Measurements from ENCODE around the gene ADAMTS5. TPM values are rescaled to one million over a fixed set of nuclear protein-coding genes. Genes with fewer than 3 reads are reported as not detected.

ADAMTS5 gene
- total RNA-seq (not detected in 2 replicates), polyA plus RNA-seq (not detected in 2 replicates), polyA minus RNA-seq (not detected in 2 replicates), Bru-seq, nascent RNA (not detected), BruChase-seq, experiment 1, labeled RNA remaining after a 6-hour chase (not detected), BruChase-seq, experiment 2, labeled RNA remaining after a 2-hour chase (not detected)
- not detected in 2 replicates for polyA plus RNA-seq (2011; cell fraction: cytosol; rRNA removed)
- polyA plus RNA-seq (2011; cell fraction: nucleus; rRNA removed), result not detected in 2 replicates
- not detected in 2 replicates for polyA plus RNA-seq (2012)
- polyA minus RNA-seq (2011; cell fraction: cytosol; rRNA and poly(A)+ RNA removed), result 7.0 TPM
- 0.05 TPM in 1 of 2 replicates, not detected in the other for polyA minus RNA-seq (2011; cell fraction: nucleus; rRNA and poly(A)+ RNA removed)
- long read RNA-seq, result 0 reads

GRCh38 chr21:26967062-26967913 is at the start of gene ADAMTS5:
Gene ADAMTS5, minus strand, starts transcription at chr21:26967088. Its CDS starts 697 bp downstream, at chr21:26966391.
- peaks cover 14% of the 10 kb centered on the region for H3K4me1 ChIP-seq (ENCODE audit: control insufficient read depth, extremely low read depth, insufficient read depth, low read length)
- H3K27ac ChIP-seq (ENCODE audit: insufficient read depth, low read depth, low read length), result no peak within 1 kb of the TSS
- peak within 1 kb of the TSS; percentile 45 for H3K4me2 ChIP-seq (ENCODE audit: insufficient read depth, low read length)
- peak within 1 kb of the TSS; percentile 62 for H2AFZ ChIP-seq (ENCODE audit: low read depth, low read length)
- H3K9ac ChIP-seq (replicated peaks; ENCODE audit: extremely low read depth, insufficient read depth, low read length), result no peak within 1 kb of the TSS
- peak within 1 kb of the TSS; percentile 7 to 31 (median 15) for H3K4me3 ChIP-seq (replicated peaks in 1 of 3; ENCODE audit: insufficient read depth in 1 of 3, low read depth in 1 of 3, low read length in 3 of 3)
- no peaks in the 10 kb centered on the region for H3K9me3 ChIP-seq (replicated peaks; ENCODE audit: control insufficient read depth, insufficient read depth, low read length)
- TF ChIP-seq EZH2 (IDR thresholded peaks at IDR 0.05; ENCODE audit: borderline replicate concordance, low read depth, low read length, severe bottlenecking) (peak; percentile 14), FOS (IDR thresholded peaks at IDR 0.05; ENCODE audit: borderline replicate concordance, insufficient read depth, low read length) (no peak), MYC (IDR thresholded peaks at IDR 0.05; ENCODE audit: low read depth, low read length) (no peak)
- BruUV-seq (replicated peaks), result no TSS peak
- H3K36me3 ChIP-seq (ENCODE audit: control insufficient read depth in 2 of 2, extremely low read depth in 1 of 2, insufficient read depth in 2 of 2, low read length in 2 of 2), result no peaks in the 10 kb centered on the region
- ChIA-PET POLR2A (no interaction called here), CTCF (interaction anchor here (0.6 kb wide), 1 partner anchor 1621 kb away, joined by 3 read pairs; no protein-coding TSS in a partner anchor)
- no peaks in the 10 kb centered on the region for H4K20me1 ChIP-seq (replicated peaks; ENCODE audit: control insufficient read depth, extremely low read depth, insufficient read depth, low read length)
- no peaks in the 10 kb centered on the region for H3K79me2 ChIP-seq (ENCODE audit: control insufficient read depth, insufficient read depth, low read length)
- H3K27me3 ChIP-seq (ENCODE audit: control insufficient read depth in 2 of 2, insufficient read depth in 2 of 2, low read length in 2 of 2), result peaks cover 23 to 46% of the 10 kb centered on the region in 2 experiments
- FAIRE-seq, result no peak
- no peaks in the 10 kb centered on the region for H3K9me1 ChIP-seq (replicated peaks; ENCODE audit: control insufficient read depth, extremely low read depth, insufficient read depth, low read length)
- DNase-seq (ENCODE audit: low read depth, low spot score), result peak; percentile 15
- dilution Hi-C loops (cut with MboI; ENCODE audit: extremely low pct_ligation_motif_present, low sequenced_read_pairs), result no loop called here
- intact Hi-C loops (cut with micrococcal nuclease), result loop anchor here (5.0 kb wide), 1 partner anchor 595 kb away; no protein-coding TSS in a partner anchor

- no TSS peak for BruUV-seq (replicated peaks)
- Histone ChIP-seq H3K4me2 (ENCODE audit: insufficient read depth, low read length) (no peak overlapping the region), H3K27ac (ENCODE audit: insufficient read depth, low read depth, low read length) (no peak overlapping the region), H2AFZ (ENCODE audit: low read depth, low read length) (no peak overlapping the region), H3K9me1 (replicated peaks; ENCODE audit: control insufficient read depth, extremely low read depth, insufficient read depth, low read length) (no peaks in the 10 kb centered on the region), H3K9ac (replicated peaks; ENCODE audit: extremely low read depth, insufficient read depth, low read length) (no peak overlapping the region), H3K4me1 (ENCODE audit: control insufficient read depth, extremely low read depth, insufficient read depth, low read length) (no peaks in the 10 kb centered on the region), H3K4me3 (replicated peaks in 1 of 3; ENCODE audit: insufficient read depth in 1 of 3, low read depth in 1 of 3, low read length in 3 of 3) (no peak overlapping the region), H3K27me3 (ENCODE audit: control insufficient read depth in 2 of 2, insufficient read depth in 2 of 2, low read length in 2 of 2) (no peaks in the 10 kb centered on the region), H3K36me3 (ENCODE audit: control insufficient read depth in 2 of 2, extremely low read depth in 1 of 2, insufficient read depth in 2 of 2, low read length in 2 of 2) (no peaks in the 10 kb centered on the region), H3K9me3 (replicated peaks; ENCODE audit: control insufficient read depth, insufficient read depth, low read length) (no peaks in the 10 kb centered on the region), H3K79me2 (ENCODE audit: control insufficient read depth, insufficient read depth, low read length) (no peaks in the 10 kb centered on the region), H4K20me1 (replicated peaks; ENCODE audit: control insufficient read depth, extremely low read depth, insufficient read depth, low read length) (no peaks in the 10 kb centered on the region)
- ChIA-PET POLR2A (no interaction called here), CTCF (no interaction called here)
- intact Hi-C loops (cut with micrococcal nuclease), result no loop called here
- TF ChIP-seq GATA2 (IDR thresholded peaks at IDR 0.05; ENCODE audit: insufficient read depth, insufficient read length, low read depth, low read length) (no peak), MYC (IDR thresholded peaks at IDR 0.05; ENCODE audit: low read depth, low read length) (no peak), POLR2A (IDR thresholded peaks at IDR 0.05; ENCODE audit: low read depth, low read length) (no peak), CTCF (IDR thresholded peaks at IDR 0.05; ENCODE audit: extremely low read depth in 1 of 2, insufficient read depth in 1 of 2, low read depth in 1 of 2, low read length in 2 of 2) (no peak), POLR2AphosphoS5 (IDR thresholded peaks at IDR 0.05; ENCODE audit: insufficient read depth, low read depth, low read length) (no peak), JUN (IDR thresholded peaks at IDR 0.05; ENCODE audit: borderline replicate concordance, insufficient read depth, insufficient read length, low read depth) (no peak), EZH2 (IDR thresholded peaks at IDR 0.05; ENCODE audit: borderline replicate concordance, low read depth, low read length, severe bottlenecking) (no peak), FOS (IDR thresholded peaks at IDR 0.05; ENCODE audit: borderline replicate concordance, insufficient read depth, low read length) (no peak)
- FAIRE-seq (no peak), DNase-seq (ENCODE audit: low read depth, low spot score) (no peak)
- dilution Hi-C loops (cut with MboI; ENCODE audit: extremely low pct_ligation_motif_present, low sequenced_read_pairs), result no loop called here
Measured at GRCh38 chr21:27001526-27001925, 34.6 kb upstream of the ADAMTS5 start.
